GM18909 (cell line): ENCODE results near the gene GLUL.

Experiments
- ATAC-seq: cut with Tn5 transposase; IDR thresholded peaks from one replicate; pipeline ENCODE4 v1.9.1; 2021; ENCODE audit warnings: mild to moderate bottlenecking; ENCODE audit not compliant: unreplicated experiment, poor library complexity

GLUL gene

DNA sequence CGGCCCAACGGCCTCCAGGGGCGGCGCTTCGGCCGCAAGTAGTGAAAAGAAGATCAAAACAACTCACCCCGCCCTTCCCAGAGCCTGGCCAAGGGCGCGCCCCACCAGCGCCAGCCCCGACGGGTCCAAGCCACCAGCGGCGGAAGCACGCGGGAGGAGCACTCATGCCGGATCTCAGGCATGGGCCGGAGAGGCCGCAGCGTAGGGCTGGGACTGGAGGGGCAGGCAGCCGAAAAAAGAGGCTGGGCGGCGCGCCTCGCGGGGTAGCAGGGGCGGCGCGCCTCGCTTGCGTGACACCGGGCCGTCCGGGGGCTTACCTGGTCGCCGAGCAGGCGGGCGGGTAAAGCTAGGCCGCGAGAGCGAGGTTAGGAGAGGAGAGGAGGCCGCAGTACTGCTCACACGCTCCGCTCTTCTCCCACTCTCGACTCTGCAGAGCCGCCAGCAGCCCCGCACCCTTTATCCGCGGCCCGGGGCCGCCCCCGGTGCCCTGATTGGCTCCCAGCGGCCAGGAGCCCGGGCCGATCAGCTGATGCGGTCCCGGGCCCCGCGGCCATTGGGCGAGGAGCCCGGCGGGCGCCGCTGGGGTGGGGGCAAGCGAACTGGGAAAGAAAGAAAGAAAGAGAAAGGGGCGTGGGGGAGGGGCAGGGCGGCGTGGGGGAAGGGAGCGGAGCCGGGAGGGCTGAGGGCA lies at the start of gene GLUL:
Gene GLUL, minus strand, starts transcription at position 429 of the 688 bp plus-strand sequence. CDS start 3,053 bp downstream, outside the sequence.
- peak; percentile 75 for ATAC-seq

DNA sequence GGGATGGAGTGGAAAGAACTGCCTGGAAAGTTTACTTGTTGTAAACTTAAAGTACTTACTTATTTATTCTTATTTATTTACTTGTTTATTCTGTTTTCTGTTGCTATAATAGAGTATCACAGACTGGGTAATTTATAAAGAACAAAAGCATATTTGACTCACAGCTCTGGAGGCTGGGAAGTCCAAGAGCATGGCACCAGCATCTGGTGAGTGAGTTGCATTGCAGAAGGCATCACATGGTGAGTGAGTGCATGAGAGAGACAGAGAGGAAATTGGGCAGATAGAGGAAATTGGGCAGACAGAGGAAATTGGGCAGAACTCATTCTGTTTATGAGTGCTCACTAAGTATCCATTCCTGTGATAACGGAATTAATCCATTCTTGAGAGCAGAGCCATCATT lies 46.7 kb upstream of the GLUL start:
- ATAC-seq = no peak

DNA sequence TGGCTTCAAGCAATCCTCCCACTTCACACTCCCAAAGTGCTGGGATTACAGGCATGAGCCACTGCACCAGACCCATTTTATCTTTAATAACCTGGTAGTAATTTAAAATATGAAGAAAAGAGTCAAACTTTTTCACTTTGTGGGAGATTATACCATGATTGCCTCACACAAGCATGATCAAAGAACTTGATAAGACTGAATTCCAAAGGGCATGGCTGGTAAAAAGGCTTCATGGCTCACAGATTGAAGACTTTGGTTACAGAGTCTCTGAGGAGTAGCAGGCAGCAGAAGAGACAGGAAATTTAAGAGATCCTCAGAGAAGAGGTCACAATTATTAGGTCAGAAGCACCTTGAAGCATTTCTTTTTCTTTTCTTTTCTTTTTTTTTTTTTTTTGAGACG lies 42.0 kb upstream of the GLUL start:
- ATAC-seq = no peak

DNA sequence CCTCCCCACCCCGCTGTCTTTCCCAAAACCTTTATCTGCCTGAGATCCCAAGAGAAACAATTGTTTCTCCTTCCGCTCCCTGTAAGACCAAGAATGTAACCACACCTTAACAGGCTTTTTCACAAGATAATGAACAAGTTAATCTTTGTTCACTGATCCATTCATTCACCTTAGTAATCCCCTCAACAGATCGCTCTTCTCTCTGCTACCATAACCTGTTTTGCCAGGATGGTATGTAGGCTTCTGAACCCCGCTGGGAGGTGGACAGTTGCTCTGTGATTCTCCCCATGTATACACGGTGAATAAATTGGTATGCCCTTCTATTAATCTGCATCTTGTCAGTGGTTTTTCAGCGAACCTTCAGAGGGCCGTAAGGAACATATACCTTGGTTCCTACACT lies 39.7 kb upstream of the GLUL start:
- ATAC-seq = no peak

DNA sequence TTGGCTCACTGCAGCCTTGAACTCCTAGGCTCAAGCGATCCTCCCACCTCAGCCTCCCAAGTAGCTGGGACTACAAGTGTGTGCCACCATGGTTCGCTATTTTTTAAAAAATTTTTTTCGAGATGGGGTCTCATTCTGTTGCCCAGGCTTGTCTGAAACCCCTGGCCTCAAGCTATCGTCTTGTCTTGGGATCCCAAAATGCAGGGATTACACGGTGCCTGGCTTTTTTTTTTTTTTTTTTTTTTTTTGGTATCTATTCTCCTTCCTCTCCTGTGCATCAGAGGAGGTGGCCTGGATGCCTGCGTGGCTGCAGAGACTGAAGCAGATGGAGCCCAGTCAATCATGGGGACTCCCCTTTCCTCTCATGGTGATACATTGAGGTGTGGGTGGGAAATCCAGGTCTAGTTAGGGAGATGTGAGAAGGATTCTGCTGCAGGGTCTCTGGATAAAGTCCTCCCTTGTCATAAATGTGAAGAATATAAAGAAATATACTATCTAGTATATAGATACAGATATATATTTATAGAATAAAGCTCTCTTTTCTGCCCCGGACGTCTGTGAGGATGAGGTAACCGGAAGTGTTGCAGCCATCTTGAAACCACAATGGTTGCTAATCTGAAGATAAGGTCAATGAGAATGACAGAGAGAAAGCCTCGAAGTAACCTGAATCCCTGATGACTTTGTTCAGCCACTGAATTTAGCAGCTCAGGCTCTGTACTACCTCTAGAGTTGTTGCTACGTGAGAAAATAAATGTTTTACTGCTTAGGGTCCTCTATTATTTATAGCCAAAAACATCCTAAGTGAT lies 38.9 kb upstream of the GLUL start:
- ATAC-seq = peak; percentile 49

DNA sequence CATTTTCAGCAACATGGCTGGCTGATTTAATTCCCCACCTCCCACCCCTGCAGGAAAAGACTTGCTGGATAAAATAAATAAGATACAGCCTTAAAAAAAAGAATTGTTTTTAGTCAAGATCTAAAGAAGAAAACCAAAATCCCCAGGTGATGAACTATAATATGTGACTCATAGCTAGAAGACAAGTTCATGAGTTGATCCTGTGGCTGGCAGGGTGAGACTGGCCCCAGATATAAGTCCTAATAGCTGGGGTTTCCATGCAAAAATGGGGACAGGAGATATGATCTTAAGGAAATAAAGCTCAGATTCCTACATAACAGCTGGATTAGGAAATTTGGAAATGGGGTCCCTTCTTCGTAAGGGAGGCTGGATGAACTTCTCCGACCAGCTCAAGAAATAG lies 36.5 kb upstream of the GLUL start:
- peak; percentile 34 for ATAC-seq

DNA sequence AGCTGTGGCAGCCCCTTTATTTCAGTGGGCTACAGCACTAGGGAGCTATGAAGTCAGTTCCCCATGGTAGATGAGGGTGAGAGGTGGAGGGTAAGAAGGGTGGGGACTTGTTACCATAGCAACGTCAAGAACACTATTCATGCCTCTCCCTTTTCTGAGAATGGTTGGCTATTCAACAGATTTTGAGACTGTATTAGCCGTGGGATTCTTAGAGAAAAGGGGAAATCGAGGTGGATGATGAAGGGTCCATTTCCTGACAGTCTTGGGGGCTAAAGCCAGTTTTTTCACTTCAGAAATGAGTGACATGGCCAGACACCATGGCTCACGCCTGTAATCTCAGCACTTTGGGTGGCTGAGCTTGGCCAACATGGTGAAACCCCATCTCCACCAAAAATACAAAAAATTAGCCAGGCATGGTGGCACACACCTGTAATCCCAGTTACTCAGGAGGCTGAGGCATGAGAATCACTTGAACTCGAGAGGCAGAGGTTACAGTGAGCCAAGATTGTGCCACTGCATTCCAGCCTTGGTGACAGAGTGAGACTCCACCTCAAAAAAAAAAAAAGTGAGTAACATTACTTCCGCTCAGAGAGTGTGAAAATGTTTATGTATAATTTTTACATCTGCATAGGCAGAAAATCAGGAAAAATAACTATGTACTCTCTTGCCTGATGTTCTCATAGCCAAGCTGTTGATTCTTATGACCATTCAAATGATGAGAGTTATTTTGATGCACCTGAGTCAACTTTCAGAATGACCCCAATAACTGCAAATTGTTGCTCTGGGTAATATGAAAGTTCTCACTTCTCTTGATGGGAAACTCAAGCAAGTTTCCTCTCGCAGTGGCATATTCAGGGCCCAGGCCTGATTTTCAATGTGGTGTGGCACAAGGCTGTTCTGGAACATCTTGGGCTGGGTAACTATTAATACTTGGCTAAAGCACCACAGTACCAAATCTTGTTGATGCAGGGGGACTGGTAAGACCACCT lies 35.1 kb upstream of the GLUL start:
- ATAC-seq = peak; percentile 73

DNA sequence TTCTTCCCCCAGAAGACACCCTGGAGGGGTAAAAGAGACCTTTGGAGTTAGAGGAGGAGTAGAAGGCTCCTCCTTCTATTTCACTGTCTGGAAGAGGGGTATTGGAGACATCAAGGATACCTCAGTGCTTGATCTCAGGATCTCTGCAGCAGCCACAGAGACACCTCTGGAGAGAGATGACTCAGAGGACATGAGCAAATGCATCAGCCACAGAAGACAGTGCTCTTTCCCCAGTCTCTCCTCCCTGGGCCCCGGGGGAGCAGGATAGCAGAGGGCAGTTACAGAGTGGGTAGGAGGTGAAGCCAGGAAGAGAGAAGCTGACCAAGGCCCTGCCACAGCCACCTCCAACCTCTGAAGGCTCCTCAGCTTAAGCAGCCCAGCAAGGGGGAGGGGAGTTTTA lies 24.2 kb upstream of the GLUL start:
- ATAC-seq = no peak

DNA sequence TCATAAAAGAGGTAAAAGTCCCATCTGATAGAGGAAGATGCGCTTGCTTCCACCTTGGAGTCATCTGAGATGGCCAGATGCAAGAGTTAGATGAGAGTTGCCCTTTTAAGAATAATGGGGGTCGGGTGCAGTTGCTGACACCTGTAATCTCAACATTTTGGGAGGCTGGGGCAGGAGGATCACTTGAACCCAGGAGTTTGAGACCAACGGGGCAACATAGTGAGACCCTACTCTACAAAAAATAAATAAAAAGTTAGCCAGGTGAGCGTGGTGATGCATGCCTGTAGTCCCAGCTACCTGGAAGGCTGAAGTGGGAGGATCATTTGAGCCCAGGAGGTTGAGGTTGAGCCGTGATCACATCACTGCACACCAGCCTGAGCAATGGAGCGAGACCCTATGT lies 22.4 kb upstream of the GLUL start:
- ATAC-seq = no peak

DNA sequence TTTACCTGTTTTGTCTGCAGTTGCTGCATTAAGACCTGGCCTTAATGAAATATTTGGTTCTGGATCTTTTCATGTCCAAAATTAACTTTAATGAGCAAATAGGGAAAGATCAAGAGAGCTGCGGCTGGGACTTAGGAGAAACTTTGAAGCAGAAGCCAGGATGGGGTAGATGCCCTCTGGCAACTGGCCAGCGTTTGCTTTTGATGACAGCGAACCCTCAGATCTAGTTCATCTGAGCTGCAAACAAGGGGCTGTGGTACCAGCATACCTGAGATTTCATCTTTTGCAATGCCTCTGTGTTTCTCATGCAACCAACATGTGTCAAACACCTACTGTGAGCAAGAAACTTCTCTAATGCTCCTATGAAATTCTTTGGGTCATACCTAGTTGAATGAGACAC lies 21.9 kb upstream of the GLUL start:
- no peak for ATAC-seq

DNA sequence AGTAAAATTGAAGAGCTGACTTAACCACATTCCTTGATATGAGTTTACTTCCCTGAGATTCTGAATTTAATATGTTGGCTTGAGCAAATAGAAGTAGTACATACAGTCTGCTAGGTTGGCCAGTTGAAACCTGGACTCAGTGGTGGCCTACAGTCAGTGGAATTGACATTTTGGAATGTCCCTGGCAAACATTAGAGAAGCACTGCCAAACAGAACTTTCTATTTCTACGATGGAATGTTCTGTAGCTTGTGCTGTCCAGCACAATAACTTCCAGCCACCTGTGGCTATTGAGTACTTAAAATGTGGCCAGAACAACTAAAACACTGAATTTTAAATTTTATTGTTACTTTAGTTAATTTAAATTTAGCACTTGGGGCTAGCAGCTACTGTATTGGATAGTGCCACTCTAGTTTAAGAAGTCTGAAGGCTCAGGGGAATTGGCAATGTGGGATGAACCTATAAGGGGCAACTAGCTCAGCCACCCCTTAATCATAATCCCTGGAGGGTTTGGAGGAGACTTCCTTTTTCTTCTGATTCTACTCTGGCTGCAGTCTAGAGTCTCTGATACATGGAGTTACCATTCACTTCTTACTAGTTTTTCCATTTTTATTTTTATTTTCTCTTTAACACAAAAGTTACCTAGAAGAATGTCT lies 19.2 kb upstream of the GLUL start:
- ATAC-seq = no peak

DNA sequence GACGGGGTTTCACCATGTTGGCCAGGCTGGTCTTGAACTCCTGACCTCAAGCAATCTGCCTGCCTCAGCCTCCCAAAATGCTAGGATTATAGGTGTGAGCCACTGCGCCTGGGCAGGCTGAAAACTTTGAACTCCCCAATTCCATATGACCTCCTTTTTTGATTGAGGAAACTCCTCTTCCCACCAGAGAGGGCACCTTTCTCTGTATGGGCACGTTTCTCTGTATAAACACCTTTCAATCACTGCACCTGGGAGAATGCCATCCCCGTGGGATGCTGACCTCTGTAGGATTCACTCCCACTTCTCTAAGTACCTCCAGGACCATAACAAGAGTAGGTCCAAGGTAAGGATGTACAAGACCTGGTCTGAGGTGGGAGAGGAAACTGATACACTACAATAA lies 18.5 kb upstream of the GLUL start:
- ATAC-seq = no peak

DNA sequence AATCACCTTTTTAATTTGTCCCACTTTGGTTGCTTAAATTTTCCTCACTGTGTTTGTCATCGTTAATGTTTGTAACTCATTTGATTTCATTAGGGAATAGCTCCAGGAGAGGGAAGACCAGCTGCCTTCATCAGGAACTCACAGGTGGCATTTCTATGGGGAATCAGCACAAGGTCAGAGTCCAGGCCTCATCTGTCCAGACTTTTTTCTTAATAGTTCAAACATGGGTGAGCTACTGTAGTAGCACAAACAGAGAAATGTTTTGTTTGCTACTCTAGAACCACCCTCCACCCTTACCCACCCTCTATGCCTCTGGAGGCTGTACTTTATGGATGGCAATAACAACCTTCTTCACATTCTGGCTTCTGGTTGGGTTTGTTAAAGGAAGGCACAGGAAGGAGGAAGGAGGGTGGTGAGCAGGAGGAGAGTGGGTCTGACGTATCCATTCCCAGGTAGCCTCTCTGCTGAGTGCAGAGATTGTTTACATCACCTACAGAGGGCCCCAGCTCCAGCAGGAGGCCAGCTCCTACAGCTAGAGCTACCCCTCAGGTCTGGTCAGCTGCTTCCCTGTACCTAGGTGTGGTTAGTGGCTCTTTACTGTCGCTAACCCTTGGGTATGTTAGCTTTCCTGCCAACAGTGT lies 17.0 kb upstream of the GLUL start:
- ATAC-seq = no peak

DNA sequence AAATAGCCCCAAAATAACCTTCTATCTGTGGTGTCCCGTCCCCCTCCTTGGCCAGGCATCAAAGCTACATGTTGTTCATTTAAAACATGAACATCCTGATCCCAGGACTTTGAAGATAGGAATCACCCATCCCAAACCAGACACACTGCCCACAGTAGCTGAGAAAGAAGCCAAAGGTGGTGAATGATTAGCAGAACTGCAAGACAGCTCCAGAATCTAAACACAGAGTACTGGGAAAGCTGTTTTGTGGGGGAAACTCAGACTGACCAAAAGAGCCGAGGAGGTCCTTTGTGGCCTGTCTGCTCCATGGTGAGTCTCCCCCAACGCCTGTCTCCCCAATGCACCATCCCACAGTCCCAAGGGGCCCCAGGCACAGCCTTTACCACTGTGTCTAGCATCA lies 16.1 kb upstream of the GLUL start:
- ATAC-seq = no peak

DNA sequence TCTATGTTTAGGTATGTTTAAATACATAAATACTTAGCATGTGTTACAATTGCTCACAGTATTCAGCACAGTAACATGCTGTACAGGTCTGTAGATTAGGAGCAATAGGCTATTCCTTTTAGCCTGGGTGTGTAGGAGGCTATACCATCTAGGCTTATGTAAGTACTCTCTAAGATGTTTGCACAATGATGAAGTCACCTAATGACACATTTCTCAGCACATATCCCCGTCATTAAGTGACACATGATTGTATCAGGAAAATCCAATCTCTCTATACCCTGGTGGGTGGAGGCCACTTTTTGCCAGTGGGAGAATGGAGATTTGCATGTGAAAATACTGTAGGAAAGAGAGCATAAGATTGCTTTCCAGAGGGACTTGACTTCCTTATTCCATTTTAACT lies 14.4 kb upstream of the GLUL start:
- ATAC-seq = no peak

DNA sequence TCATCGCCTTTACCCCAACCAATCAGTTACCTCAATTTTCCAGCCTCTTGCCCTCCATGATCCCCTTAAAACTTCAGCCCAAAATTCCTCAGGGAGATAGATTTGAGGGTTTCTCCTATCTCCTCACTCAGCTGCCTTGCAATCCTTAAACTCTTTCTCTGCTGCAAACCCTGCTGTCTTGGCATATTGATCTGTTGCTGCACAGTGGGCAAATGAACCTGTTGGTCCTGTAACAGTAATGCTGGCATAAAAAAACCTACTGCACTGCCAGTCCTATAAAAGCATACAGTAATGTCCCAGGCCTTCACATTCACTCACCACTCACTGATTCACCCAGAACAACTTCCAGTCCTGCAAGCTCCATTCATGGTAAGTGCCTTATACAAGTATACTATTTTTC lies 14.0 kb upstream of the GLUL start:
- no peak for ATAC-seq

DNA sequence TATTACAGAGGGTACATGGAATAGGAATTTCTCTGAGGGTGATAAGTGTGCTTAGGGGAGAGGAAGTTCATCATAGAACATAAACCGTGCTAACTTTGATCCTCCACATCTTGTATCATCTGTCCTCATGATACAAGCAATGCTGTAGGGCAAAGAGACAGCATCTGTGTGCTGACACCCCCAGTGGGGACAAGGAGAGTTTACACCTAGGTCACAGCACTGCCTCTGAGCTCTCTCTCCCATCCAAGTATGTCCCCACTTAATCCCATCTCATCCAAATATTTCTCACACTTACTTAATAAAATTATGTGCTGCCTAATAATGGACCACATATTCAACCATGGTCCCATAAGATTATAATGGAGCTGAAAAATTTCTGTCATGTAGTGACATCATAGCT lies 13.2 kb upstream of the GLUL start:
- ATAC-seq = no peak

DNA sequence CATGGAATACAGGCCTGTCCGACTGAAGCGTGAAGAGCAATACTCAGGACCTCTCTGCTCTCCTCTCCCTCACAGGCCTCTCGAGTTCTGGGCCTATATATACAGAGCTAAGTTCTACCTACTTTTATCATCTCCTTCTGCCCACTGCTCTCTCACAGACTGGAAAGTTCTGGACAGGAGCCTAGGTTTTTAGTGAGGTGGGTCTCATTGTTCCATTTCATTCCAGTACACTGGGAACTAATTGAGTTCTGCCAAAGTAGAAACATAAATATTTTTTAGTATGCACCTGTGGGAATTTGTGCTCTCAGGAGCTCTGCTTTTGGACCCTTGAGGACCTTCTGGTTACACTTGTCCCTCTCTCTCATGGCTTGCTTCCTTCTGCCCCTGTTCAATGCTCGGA lies 9.0 kb upstream of the GLUL start, which contains the start of gene TEDDM1:
Gene TEDDM1, minus strand, starts transcription at position 101 of the 400 bp plus-strand sequence. CDS start 182 bp downstream, outside the sequence.
- ATAC-seq = no peak

DNA sequence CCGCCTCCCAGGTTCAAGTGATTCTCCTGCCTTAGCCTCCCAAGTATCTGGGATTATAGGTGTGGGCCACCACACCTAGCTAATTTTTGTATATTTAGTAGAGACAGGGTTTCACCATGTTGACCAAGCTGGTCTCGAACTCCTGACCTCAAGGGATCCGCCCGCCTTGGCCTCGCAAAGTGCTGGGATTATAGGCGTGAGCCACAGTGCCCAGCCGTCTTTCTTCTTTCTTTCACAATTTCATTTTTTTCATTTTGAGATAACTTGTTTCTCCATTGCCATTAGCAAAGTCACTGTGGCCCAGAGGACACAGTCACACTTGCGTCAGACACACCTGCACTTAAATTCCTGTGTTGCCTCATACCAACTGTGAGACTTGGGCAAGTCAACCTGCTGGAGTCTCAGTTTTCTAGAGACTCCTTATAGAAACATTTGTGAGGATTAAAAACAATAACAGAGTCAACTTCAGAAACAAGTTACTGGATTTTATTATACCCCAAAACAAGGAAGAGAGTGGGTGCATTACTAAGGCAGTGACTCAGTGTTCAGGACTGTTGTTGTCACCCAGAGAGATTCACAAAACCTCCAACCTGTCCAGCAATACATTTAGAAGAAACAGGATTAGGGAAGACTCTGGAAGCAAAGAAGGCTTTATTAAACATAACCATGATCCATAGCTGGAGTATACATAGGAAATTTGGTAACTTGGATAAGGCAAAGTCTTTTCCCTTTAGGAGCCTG lies 6.2 kb upstream of the GLUL start:
- ATAC-seq = no peak
